GM12801 (cell line): ENCODE measurements around the gene XPC.

Source experiments
- CTCF ChIP-seq: IDR thresholded peaks from one replicate; pipeline ENCODE4 v1.5.1; 2011; ENCODE audit warnings: control low read depth; ENCODE audit not compliant: insufficient read length; ENCODE audit errors: extremely low read depth

The XPC gene

GRCh38 chr3:14156201-14156600 lies 22.2 kb downstream of the XPC start:
- no peak for TF ChIP-seq CTCF

GRCh38 chr3:14154895-14155440 lies 23.4 kb downstream of the XPC start:
- no peak for TF ChIP-seq CTCF

- no peak for TF ChIP-seq CTCF
These were observed 24.1 kb downstream of the XPC start for GRCh38 chr3:14154276-14154675.

GRCh38 chr3:14153663-14154062 lies 24.7 kb downstream of the XPC start:
- no peak for TF ChIP-seq CTCF

GRCh38 chr3:14152963-14153355 lies 25.4 kb downstream of the XPC start:
- TF ChIP-seq CTCF: no peak

- no peak for TF ChIP-seq CTCF
These were observed 26.0 kb downstream of the XPC start for GRCh38 chr3:14152233-14152962.

GRCh38 chr3:14151471-14152083 lies 26.8 kb downstream of the XPC start:
- no peak for TF ChIP-seq CTCF
